ENCODE data around the gene NKX6-2.

NKX6-2 gene

GRCh38 chr10:132755166-132755711, 30.7 kb downstream of the NKX6-2 start:
- peaks cover 6% of the 10 kb centered on the region for H3K4me1 ChIP-seq (ENCODE audit: control insufficient read depth, insufficient read depth, low read depth, low read length)
- H4K91ac ChIP-seq (ENCODE audit: low read length) = no peak overlapping the region
- no peak overlapping the region for H3K18ac ChIP-seq (ENCODE audit: low read depth in 1 of 2, low read length in 2 of 2)
- H2BK5ac ChIP-seq (ENCODE audit: low read depth, low read length, poor library complexity, severe bottlenecking) = no peak overlapping the region
- no peak overlapping the region for H3K27ac ChIP-seq (ENCODE audit: low read length, poor library complexity, severe bottlenecking)
- H3K4ac ChIP-seq (ENCODE audit: low read depth in 1 of 2, low read length in 2 of 2) = no peak overlapping the region
- peak overlapping the region in 1 of 2 experiments; percentile 5 for H3K14ac ChIP-seq (ENCODE audit: low read length in 2 of 2)
- H3K9ac ChIP-seq (ENCODE audit: low read length) = no peak overlapping the region
- H2AK5ac ChIP-seq (ENCODE audit: low read length, severe bottlenecking) = no peak overlapping the region
- no peak overlapping the region for H3K4me2 ChIP-seq (ENCODE audit: low read length, poor library complexity, severe bottlenecking)
- 98% methylated on average over 15 of the region's 15 CpGs for WGBS
- H2BK12ac ChIP-seq (ENCODE audit: low read length in 2 of 2) = no peak overlapping the region
- H3K4me3 ChIP-seq (ENCODE audit: insufficient read depth in 1 of 2, low read depth in 1 of 2, low read length in 2 of 2) = no peak overlapping the region
- no peak overlapping the region for H4K8ac ChIP-seq (ENCODE audit: low read length)
- H3K79me1 ChIP-seq (replicated peaks; ENCODE audit: low read length, poor library complexity, severe bottlenecking) = no peaks in the 10 kb centered on the region
- no peaks in the 10 kb centered on the region for H3K27me3 ChIP-seq (ENCODE audit: control insufficient read depth in 1 of 2, insufficient read depth in 1 of 2, low read length in 2 of 2)
- no peaks in the 10 kb centered on the region for H3K9me3 ChIP-seq (ENCODE audit: control insufficient read depth, low read length)
- H3K36me3 ChIP-seq (ENCODE audit: control insufficient read depth in 1 of 2, insufficient read depth in 2 of 2, low read depth in 1 of 2, low read length in 2 of 2) = peaks cover 42 to 81% of the 10 kb centered on the region in 2 experiments
- H3K23ac ChIP-seq (ENCODE audit: low read length in 2 of 2) = no peak overlapping the region
- DNase-seq = no peak
- no peak overlapping the region for H2BK15ac ChIP-seq (ENCODE audit: low read depth, poor library complexity, severe bottlenecking)
- H2AFZ ChIP-seq (ENCODE audit: low read depth, low read length) = no peak overlapping the region
- H2BK120ac ChIP-seq (ENCODE audit: low read depth, low read length) = no peak overlapping the region

GRCh38 chr10:132754071-132754470, 31.9 kb downstream of the NKX6-2 start:
- H3K4me2 ChIP-seq (ENCODE audit: low read length, poor library complexity, severe bottlenecking) = no peak overlapping the region
- no peak overlapping the region for H2BK5ac ChIP-seq (ENCODE audit: low read depth, low read length, poor library complexity, severe bottlenecking)
- peaks cover 6% of the 10 kb centered on the region for H3K4me1 ChIP-seq (ENCODE audit: control insufficient read depth, insufficient read depth, low read depth, low read length)
- H3K23ac ChIP-seq (ENCODE audit: low read length in 2 of 2) = no peak overlapping the region
- H3K14ac ChIP-seq (ENCODE audit: low read length in 2 of 2) = no peak overlapping the region
- H3K4ac ChIP-seq (ENCODE audit: low read depth in 1 of 2, low read length in 2 of 2) = no peak overlapping the region
- DNase-seq = no peak
- no peak overlapping the region for H3K4me3 ChIP-seq (ENCODE audit: insufficient read depth in 1 of 2, low read depth in 1 of 2, low read length in 2 of 2)
- H3K79me1 ChIP-seq (replicated peaks; ENCODE audit: low read length, poor library complexity, severe bottlenecking) = no peaks in the 10 kb centered on the region
- no peak overlapping the region for H4K91ac ChIP-seq (ENCODE audit: low read length)
- no peak overlapping the region for H2AFZ ChIP-seq (ENCODE audit: low read depth, low read length)
- no peak overlapping the region for H3K18ac ChIP-seq (ENCODE audit: low read depth in 1 of 2, low read length in 2 of 2)
- H2BK12ac ChIP-seq (ENCODE audit: low read length in 2 of 2) = no peak overlapping the region
- no peak overlapping the region for H2BK15ac ChIP-seq (ENCODE audit: low read depth, poor library complexity, severe bottlenecking)
- H2BK120ac ChIP-seq (ENCODE audit: low read depth, low read length) = no peak overlapping the region
- no peak overlapping the region for H2AK5ac ChIP-seq (ENCODE audit: low read length, severe bottlenecking)
- H3K9ac ChIP-seq (ENCODE audit: low read length) = no peak overlapping the region
- WGBS = 92% methylated on average over 18 of the region's 18 CpGs
- no peak overlapping the region for H4K8ac ChIP-seq (ENCODE audit: low read length)
- no peaks in the 10 kb centered on the region for H3K27me3 ChIP-seq (ENCODE audit: control insufficient read depth in 1 of 2, insufficient read depth in 1 of 2, low read length in 2 of 2)
- peaks cover 44 to 81% of the 10 kb centered on the region in 2 experiments for H3K36me3 ChIP-seq (ENCODE audit: control insufficient read depth in 1 of 2, insufficient read depth in 2 of 2, low read depth in 1 of 2, low read length in 2 of 2)
- no peaks in the 10 kb centered on the region for H3K9me3 ChIP-seq (ENCODE audit: control insufficient read depth, low read length)
- H3K27ac ChIP-seq (ENCODE audit: low read length, poor library complexity, severe bottlenecking) = no peak overlapping the region

DNA sequence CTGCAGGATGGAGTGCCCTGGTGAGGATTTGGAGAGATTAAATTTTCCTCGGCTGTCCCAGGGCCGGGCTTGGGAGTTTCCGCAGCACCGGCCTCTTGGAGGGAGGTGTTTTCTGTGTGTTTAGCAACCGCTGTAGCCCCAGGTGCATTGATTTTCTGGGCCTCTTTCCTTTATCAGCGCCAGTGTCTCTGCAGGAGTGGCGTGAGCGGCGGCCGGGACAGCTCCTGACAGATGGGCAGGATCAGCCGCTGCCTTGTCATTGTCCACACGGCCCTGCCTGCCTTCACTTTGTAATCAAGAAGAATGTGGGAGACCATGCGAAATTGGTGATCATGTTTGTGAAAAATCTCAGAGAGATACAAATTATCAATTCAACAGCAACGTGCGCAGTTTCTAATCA, 32.4 kb downstream of the NKX6-2 start:
- Histone ChIP-seq H3K4me2 (ENCODE audit: low read length, poor library complexity, severe bottlenecking) (no peak overlapping the region), H2BK5ac (ENCODE audit: low read depth, low read length, poor library complexity, severe bottlenecking) (no peak overlapping the region), H3K27ac (ENCODE audit: low read length, poor library complexity, severe bottlenecking) (no peak overlapping the region), H2BK12ac (ENCODE audit: low read length in 2 of 2) (no peak overlapping the region), H3K9me3 (ENCODE audit: control insufficient read depth, low read length) (no peaks in the 10 kb centered on the region), H3K36me3 (ENCODE audit: control insufficient read depth in 1 of 2, insufficient read depth in 2 of 2, low read depth in 1 of 2, low read length in 2 of 2) (peaks cover 43 to 80% of the 10 kb centered on the region in 2 experiments), H3K4ac (ENCODE audit: low read depth in 1 of 2, low read length in 2 of 2) (no peak overlapping the region), H3K9ac (ENCODE audit: low read length) (no peak overlapping the region), H3K4me3 (ENCODE audit: insufficient read depth in 1 of 2, low read depth in 1 of 2, low read length in 2 of 2) (no peak overlapping the region), H3K18ac (ENCODE audit: low read depth in 1 of 2, low read length in 2 of 2) (no peak overlapping the region), H2AK5ac (ENCODE audit: low read length, severe bottlenecking) (no peak overlapping the region), H3K79me1 (replicated peaks; ENCODE audit: low read length, poor library complexity, severe bottlenecking) (no peaks in the 10 kb centered on the region), H3K4me1 (ENCODE audit: control insufficient read depth, insufficient read depth, low read depth, low read length) (peaks cover 6% of the 10 kb centered on the region), H4K91ac (ENCODE audit: low read length) (no peak overlapping the region), H3K23ac (ENCODE audit: low read length in 2 of 2) (no peak overlapping the region), H3K27me3 (ENCODE audit: control insufficient read depth in 1 of 2, insufficient read depth in 1 of 2, low read length in 2 of 2) (no peaks in the 10 kb centered on the region), H2BK120ac (ENCODE audit: low read depth, low read length) (no peak overlapping the region), H2BK15ac (ENCODE audit: low read depth, poor library complexity, severe bottlenecking) (no peak overlapping the region), H2AFZ (ENCODE audit: low read depth, low read length) (no peak overlapping the region), H3K14ac (ENCODE audit: low read length in 2 of 2) (no peak overlapping the region), H4K8ac (ENCODE audit: low read length) (no peak overlapping the region)
- WGBS = 98% methylated on average over 15 of the region's 15 CpGs
- no peak for DNase-seq

GRCh38 chr10:132752961-132753360, 33.0 kb downstream of the NKX6-2 start:
- H3K9ac ChIP-seq (ENCODE audit: low read length) = no peak overlapping the region
- 97% methylated on average over 28 of the region's 28 CpGs for WGBS
- H3K27me3 ChIP-seq (ENCODE audit: control insufficient read depth in 1 of 2, insufficient read depth in 1 of 2, low read length in 2 of 2) = no peaks in the 10 kb centered on the region
- no peaks in the 10 kb centered on the region for H3K9me3 ChIP-seq (ENCODE audit: control insufficient read depth, low read length)
- H2BK15ac ChIP-seq (ENCODE audit: low read depth, poor library complexity, severe bottlenecking) = no peak overlapping the region
- H2AFZ ChIP-seq (ENCODE audit: low read depth, low read length) = no peak overlapping the region
- H3K14ac ChIP-seq (ENCODE audit: low read length in 2 of 2) = no peak overlapping the region
- no peak overlapping the region for H3K4ac ChIP-seq (ENCODE audit: low read depth in 1 of 2, low read length in 2 of 2)
- no peak overlapping the region for H3K27ac ChIP-seq (ENCODE audit: low read length, poor library complexity, severe bottlenecking)
- no peak overlapping the region for H2BK5ac ChIP-seq (ENCODE audit: low read depth, low read length, poor library complexity, severe bottlenecking)
- no peak overlapping the region for H3K4me3 ChIP-seq (ENCODE audit: insufficient read depth in 1 of 2, low read depth in 1 of 2, low read length in 2 of 2)
- H3K36me3 ChIP-seq (ENCODE audit: control insufficient read depth in 1 of 2, insufficient read depth in 2 of 2, low read depth in 1 of 2, low read length in 2 of 2) = peaks cover 43 to 76% of the 10 kb centered on the region in 2 experiments
- no peak overlapping the region for H2AK5ac ChIP-seq (ENCODE audit: low read length, severe bottlenecking)
- no peak overlapping the region for H3K23ac ChIP-seq (ENCODE audit: low read length in 2 of 2)
- H4K91ac ChIP-seq (ENCODE audit: low read length) = no peak overlapping the region
- H3K4me2 ChIP-seq (ENCODE audit: low read length, poor library complexity, severe bottlenecking) = no peak overlapping the region
- H2BK12ac ChIP-seq (ENCODE audit: low read length in 2 of 2) = no peak overlapping the region
- no peaks in the 10 kb centered on the region for H3K79me1 ChIP-seq (replicated peaks; ENCODE audit: low read length, poor library complexity, severe bottlenecking)
- no peak overlapping the region for H4K8ac ChIP-seq (ENCODE audit: low read length)
- peaks cover 6% of the 10 kb centered on the region for H3K4me1 ChIP-seq (ENCODE audit: control insufficient read depth, insufficient read depth, low read depth, low read length)
- no peak overlapping the region for H3K18ac ChIP-seq (ENCODE audit: low read depth in 1 of 2, low read length in 2 of 2)
- no peak for DNase-seq
- no peak overlapping the region for H2BK120ac ChIP-seq (ENCODE audit: low read depth, low read length)

Measured in mesenchymal stem cell (in vitro differentiated cells and primary cell).